PC-9 (cell line): Measurements from ENCODE around the gene ZSCAN23. TPM values are rescaled to one million over a fixed set of nuclear protein-coding genes. Genes with fewer than 3 reads are reported as not detected.

Experiments used
- Bru-seq: library from RNA; stranded (reverse); fragments of 400-500 nt; gene quantifications from one replicate; lab custom pipeline; 2021; lab: Mats Ljungman, UMichigan
- BruChase-seq, 2 experiments: library from RNA; stranded (reverse); fragments of 400-500 nt; gene quantifications; one replicate each; lab custom pipeline; 2021; lab: Mats Ljungman, UMichigan
- BruUV-seq: library from RNA; stranded (reverse); fragments of 400-500 nt; replicated peaks from 2 replicates; lab custom pipeline; 2021; lab: Mats Ljungman, UMichigan
- CTCF ChIA-PET: fragments of 300-600 bp; sonication (Branson Sonifier 250); formaldehyde crosslinking; loops from one replicate; lab custom pipeline; 2022; ENCODE audit warnings: antibody characterized with exemption; lab: Charles Lee
- POLR2A ChIA-PET: fragments of 300-600 bp; sonication (Branson Sonifier 250); formaldehyde crosslinking; loops from one replicate; lab custom pipeline; 2022; ENCODE audit warnings: antibody characterized with exemption; ENCODE audit not compliant: unreplicated experiment; lab: Charles Lee
- DNase-seq, 2 experiments: peaks; one replicate each; pipeline versions ENCODE4 v3.0.0 to v3.0.0-alpha.2; 2015 to 2022; ENCODE audit warnings: mixed read lengths in 1 of 2
- H2AFZ ChIP-seq: fragments of 200-600 bp; sonication (generic); 2 replicates; pipeline ENCODE4 v1.8.1; 2017; ENCODE audit warnings: antibody characterized with exemption
- H3F3A ChIP-seq: fragments of 200-600 bp; sonication (generic); 2 replicates; pipeline ENCODE4 v1.8.1; 2017; ENCODE audit warnings: antibody characterized with exemption, mild to moderate bottlenecking, low read depth; ENCODE audit not compliant: insufficient read depth
- H3K27ac ChIP-seq: fragments of 200-600 bp; sonication (generic); 2 replicates; pipeline ENCODE4 v1.6.1; 2016; ENCODE audit warnings: mixed run types
- H3K27me3 ChIP-seq: fragments of 200-600 bp; sonication (generic); 2 replicates; pipeline ENCODE4 v1.6.1; 2016; ENCODE audit warnings: low read depth, mixed run types; ENCODE audit not compliant: insufficient read depth
- H3K36me3 ChIP-seq: fragments of 200-600 bp; sonication (generic); 2 replicates; pipeline ENCODE4 v1.6.1; 2016; ENCODE audit warnings: low read depth, mixed run types
- H3K4me1 ChIP-seq: fragments of 200-600 bp; sonication (generic); replicated peaks from 2 replicates; pipeline ENCODE4 v1.6.1; 2016; ENCODE audit warnings: mixed run types; ENCODE audit not compliant: insufficient read depth
- H3K4me2 ChIP-seq: fragments of 200-600 bp; sonication (generic); 2 replicates; pipeline ENCODE4 v1.6.1; 2017; ENCODE audit warnings: mixed run types
- H3K4me3 ChIP-seq: fragments of 200-600 bp; sonication (generic); 2 replicates; pipeline ENCODE4 v1.6.1; 2016; ENCODE audit warnings: mixed run types
- H3K79me2 ChIP-seq: fragments of 200-600 bp; sonication (generic); 2 replicates; pipeline ENCODE4 v1.6.1; 2017; ENCODE audit warnings: low read depth, mixed run types
- H3K9me2 ChIP-seq: fragments of 200-600 bp; sonication (generic); 2 replicates; pipeline ENCODE4 v1.8.1; 2017; ENCODE audit warnings: mild to moderate bottlenecking; ENCODE audit not compliant: insufficient read depth
- H3K9me3 ChIP-seq: fragments of 200-600 bp; sonication (generic); 2 replicates; pipeline ENCODE4 v1.8.1; 2016; ENCODE audit warnings: low read depth; ENCODE audit not compliant: insufficient read depth
- H4K20me1 ChIP-seq: fragments of 200-600 bp; sonication (generic); 2 replicates; pipeline ENCODE4 v1.8.1; 2017; ENCODE audit not compliant: insufficient read depth
- CTCF ChIP-seq: fragments of 200-600 bp; sonication (generic); conservative IDR thresholded peaks from 2 replicates; pipeline ENCODE4 v1.6.1; 2017; ENCODE audit warnings: mixed run types, antibody characterized with exemption, mild to moderate bottlenecking, moderate library complexity
- EZH2 ChIP-seq: fragments of 200-600 bp; sonication (generic); IDR thresholded peaks from 2 replicates; pipeline ENCODE4 v1.8.0; 2017; ENCODE audit warnings: antibody characterized with exemption, low read depth
- intact Hi-C: fragments of 100-400 bp; cut with micrococcal nuclease; formaldehyde crosslinking; loops from one replicate; pipeline ENCODE4 v1.10.0; 2022; ENCODE audit not compliant: unreplicated experiment
- long read RNA-seq: library from polyadenylated mRNA; stranded (forward); transcript quantifications from one replicate; pipeline ENCODE4 v2.0.0, GENCODE V29; 2022
- total RNA-seq: library from RNA; stranded (reverse); gene quantifications from 2 replicates; pipeline ENCODE4 v1.2.3, GENCODE V29; 2021

Gene ZSCAN23
- total RNA-seq: 9.1 and 12.0 TPM in 2 replicates
- percentile 76 among the genes with signal in this experiment for Bru-seq, nascent RNA
- percentile 87 among the genes with signal in this experiment for BruChase-seq, experiment 1, labeled RNA remaining after a 2-hour chase
- percentile 56 among the genes with signal in this experiment for BruChase-seq, experiment 2, labeled RNA remaining after a 6-hour chase
- long read RNA-seq: 0 reads

GRCh38 chr6:28443112-28443773 is at the start of gene ZSCAN23:
TSS of gene ZSCAN23 (minus strand) at chr6:28443491. CDS start at chr6:28436266, 7,225 bp downstream.
- CTCF ChIA-PET: no interaction called here
- no peak within 1 kb of the TSS for H3K27ac ChIP-seq
- peaks cover 10% of the 10 kb centered on the region; the same call in 1 of the 2 replicates for H3K79me2 ChIP-seq
- peak within 1 kb of the TSS; percentile 98 for H2AFZ ChIP-seq
- BruUV-seq: no TSS peak
- POLR2A ChIA-PET: interaction anchor here (0.7 to 1.0 kb wide), 2 partner anchors 46 to 160 kb away, joined by 6 to 14 read pairs; no protein-coding TSS in a partner anchor
- no peaks in the 10 kb centered on the region for H3K36me3 ChIP-seq
- H3K9me3 ChIP-seq: no peaks in the 10 kb centered on the region
- H3F3A ChIP-seq: no peaks in the 10 kb centered on the region
- H3K4me2 ChIP-seq: peak within 1 kb of the TSS; percentile 82
- intact Hi-C loops: loop anchor here (1.0 to 2.0 kb wide), 2 partner anchors 44 to 99 kb away; partner anchors contain the start of gene ZSCAN12
- no peaks in the 10 kb centered on the region for H3K9me2 ChIP-seq
- H3K4me3 ChIP-seq: peak within 1 kb of the TSS; percentile 83
- no peaks in the 10 kb centered on the region for H4K20me1 ChIP-seq
- H3K4me1 ChIP-seq: peaks cover 14% of the 10 kb centered on the region
- TF ChIP-seq EZH2 (no peak), CTCF (no peak)
- peak; percentile 78 for DNase-seq
- H3K27me3 ChIP-seq: no peaks in the 10 kb centered on the region

DNA sequence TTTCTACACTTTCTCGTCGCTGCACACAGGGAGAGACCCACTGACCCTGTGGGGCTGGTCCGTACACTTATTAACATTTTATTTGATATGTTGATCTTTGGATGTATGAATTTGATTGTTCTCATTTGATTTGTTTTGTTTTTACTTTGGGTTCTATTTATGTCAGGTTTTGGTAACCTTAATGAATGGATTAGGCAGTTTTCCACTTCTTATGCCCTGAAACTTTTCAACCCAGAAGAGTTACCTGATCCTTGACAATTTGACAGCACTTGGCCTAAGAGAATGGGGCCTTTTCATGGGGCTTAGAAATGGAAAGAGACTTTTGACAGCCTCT is 48.7 kb upstream of the ZSCAN23 start:
- H3K9me2 ChIP-seq: 0 out of 2 replicates have a peak, but pooled peaks cover 3% of the 10 kb centered on the region
- H3K27ac ChIP-seq: no peak overlapping the region
- H4K20me1 ChIP-seq: no peaks in the 10 kb centered on the region
- H3K27me3 ChIP-seq: no peaks in the 10 kb centered on the region
- no peak overlapping the region for H3K4me3 ChIP-seq
- H3K36me3 ChIP-seq: no peaks in the 10 kb centered on the region
- H3K4me2 ChIP-seq: no peak overlapping the region
- POLR2A ChIA-PET: no interaction called here
- no peak for DNase-seq
- H3K4me1 ChIP-seq: peaks cover 24% of the 10 kb centered on the region
- no peaks in the 10 kb centered on the region for H3K9me3 ChIP-seq
- no peak for TF ChIP-seq EZH2
- no peak for TF ChIP-seq CTCF
- intact Hi-C loops: loop anchor here (10.0 kb wide), 1 partner anchor 163 kb away; no protein-coding TSS in a partner anchor
- CTCF ChIA-PET: no interaction called here
- no TSS peak for BruUV-seq
- no peaks in the 10 kb centered on the region for H3K79me2 ChIP-seq
- H3F3A ChIP-seq: peaks cover 24% of the 10 kb centered on the region
- no peak overlapping the region for H2AFZ ChIP-seq

- H3K27ac ChIP-seq: peak overlapping the region; percentile 64
- H2AFZ ChIP-seq: peak overlapping the region; percentile 86
These were observed 47.1 kb upstream of the ZSCAN23 start for GRCh38 chr6:28490205-28490890.

More at GRCh38 chr6:28490205-28490890, 47.1 kb upstream of the ZSCAN23 start:
- H3K9me2 ChIP-seq: 0 out of 2 replicates have a peak, but pooled peaks cover 3% of the 10 kb centered on the region
- ChIA-PET CTCF (no interaction called here), POLR2A (no interaction called here)
- intact Hi-C loops: loop anchor here (1.0 to 10.0 kb wide), 2 partner anchors 52 to 164 kb away; no protein-coding TSS in a partner anchor
- H3F3A ChIP-seq: peaks cover 24% of the 10 kb centered on the region
- no peaks in the 10 kb centered on the region for H3K27me3 ChIP-seq
- peak overlapping the region; percentile 63 for H3K4me3 ChIP-seq
- TSS peak; percentile 88 for BruUV-seq
- peak overlapping the region; percentile 82 for H3K4me2 ChIP-seq
- no peaks in the 10 kb centered on the region for H3K9me3 ChIP-seq
- H3K4me1 ChIP-seq: peaks cover 24% of the 10 kb centered on the region
- H4K20me1 ChIP-seq: no peaks in the 10 kb centered on the region
- H3K36me3 ChIP-seq: no peaks in the 10 kb centered on the region
- DNase-seq: no peak
- TF ChIP-seq CTCF (no peak), EZH2 (no peak)
- H3K79me2 ChIP-seq: no peaks in the 10 kb centered on the region
